Inferior parietal cortex (tissue), 1 donor: Measurements from ENCODE around the gene SHISA2.

Experiments
- DNase-seq: peaks from one replicate; pipeline ENCODE4 v3.0.0-alpha.2; 2016; ENCODE audit errors: extremely low spot score

SHISA2 gene

GRCh38 chr13:26048741-26049140, 3.1 kb downstream of the SHISA2 start:
- DNase-seq: no peak

- no peak for DNase-seq
Observed at GRCh38 chr13:26047040-26047439, 4.8 kb downstream of the SHISA2 start.

- no peak for DNase-seq
Observed at GRCh38 chr13:26046639-26047038, 5.2 kb downstream of the SHISA2 start.

- no peak for DNase-seq
Observed at GRCh38 chr13:26045142-26045541, 6.7 kb downstream of the SHISA2 start.

GRCh38 chr13:26042785-26043184, 9.0 kb downstream of the SHISA2 start:
- DNase-seq: no peak

- no peak for DNase-seq
Observed at GRCh38 chr13:26041444-26041843, 10.4 kb downstream of the SHISA2 start.

GRCh38 chr13:26038931-26039475, 12.8 kb downstream of the SHISA2 start:
- DNase-seq: no peak

- DNase-seq: peak; percentile 77
Observed at GRCh38 chr13:26037302-26037701, 14.5 kb downstream of the SHISA2 start.

- no peak for DNase-seq
Observed at GRCh38 chr13:26036383-26036782, 15.4 kb downstream of the SHISA2 start.

- no peak for DNase-seq
Observed at GRCh38 chr13:26034018-26034417, 17.8 kb downstream of the SHISA2 start.

- no peak for DNase-seq
Observed at GRCh38 chr13:26030331-26030730, 21.5 kb downstream of the SHISA2 start.

- no peak for DNase-seq
Observed at GRCh38 chr13:26029581-26030136, 22.2 kb downstream of the SHISA2 start.

GRCh38 chr13:26026211-26026610, 25.6 kb downstream of the SHISA2 start:
- no peak for DNase-seq

GRCh38 chr13:26025771-26026170, 26.0 kb downstream of the SHISA2 start:
- no peak for DNase-seq

GRCh38 chr13:26025196-26025595, 26.6 kb downstream of the SHISA2 start:
- no peak for DNase-seq

GRCh38 chr13:26024558-26024957, 27.3 kb downstream of the SHISA2 start:
- no peak for DNase-seq

- DNase-seq: no peak
Observed at GRCh38 chr13:26022538-26023292, 29.1 kb downstream of the SHISA2 start.

GRCh38 chr13:26021956-26022355, 29.9 kb downstream of the SHISA2 start:
- no peak for DNase-seq

- DNase-seq: no peak
Observed at GRCh38 chr13:26021516-26021915, 30.3 kb downstream of the SHISA2 start.

GRCh38 chr13:26020891-26021290, 30.9 kb downstream of the SHISA2 start:
- DNase-seq: no peak

GRCh38 chr13:26019881-26020870, 31.6 kb downstream of the SHISA2 start:
- no peak for DNase-seq

GRCh38 chr13:26019251-26019650, 32.6 kb downstream of the SHISA2 start:
- no peak for DNase-seq
